Stimulated activated CD8-positive, alpha-beta memory T cell treated with anti-CD3 and anti-CD28 coated beads, Interleukin-7, amount 100 ng/mL, for 24 hours (primary cell): ENCODE results near the gene HTRA2.

Experiments
- DNase-seq: peaks from one replicate; pipeline ENCODE4 v3.0.0-alpha.2; 2020; ENCODE audit warnings: low read depth

The HTRA2 gene

DNA sequence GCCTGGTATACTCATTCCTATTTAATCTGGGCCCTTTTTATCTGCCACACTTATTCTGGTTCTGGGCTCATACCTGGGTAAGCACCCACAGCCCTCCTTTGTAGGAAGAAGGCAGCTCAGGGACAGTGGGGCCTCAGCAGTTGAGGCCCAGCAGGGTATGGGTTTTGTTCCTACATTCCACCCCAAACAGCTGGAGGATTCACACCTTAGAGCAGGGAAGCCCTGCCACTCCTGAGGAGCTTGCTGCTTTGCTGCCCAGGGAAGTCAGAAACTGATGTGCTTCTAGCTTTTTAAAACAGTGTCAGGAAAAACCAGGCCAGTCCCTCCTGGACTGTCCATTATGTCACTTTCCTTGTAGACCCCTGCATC, 29.2 kb upstream of the HTRA2 start:
- no peak for DNase-seq

- no peak for DNase-seq
Observed at GRCh38 chr2:74501335-74502071, 28.2 kb upstream of the HTRA2 start.

DNA sequence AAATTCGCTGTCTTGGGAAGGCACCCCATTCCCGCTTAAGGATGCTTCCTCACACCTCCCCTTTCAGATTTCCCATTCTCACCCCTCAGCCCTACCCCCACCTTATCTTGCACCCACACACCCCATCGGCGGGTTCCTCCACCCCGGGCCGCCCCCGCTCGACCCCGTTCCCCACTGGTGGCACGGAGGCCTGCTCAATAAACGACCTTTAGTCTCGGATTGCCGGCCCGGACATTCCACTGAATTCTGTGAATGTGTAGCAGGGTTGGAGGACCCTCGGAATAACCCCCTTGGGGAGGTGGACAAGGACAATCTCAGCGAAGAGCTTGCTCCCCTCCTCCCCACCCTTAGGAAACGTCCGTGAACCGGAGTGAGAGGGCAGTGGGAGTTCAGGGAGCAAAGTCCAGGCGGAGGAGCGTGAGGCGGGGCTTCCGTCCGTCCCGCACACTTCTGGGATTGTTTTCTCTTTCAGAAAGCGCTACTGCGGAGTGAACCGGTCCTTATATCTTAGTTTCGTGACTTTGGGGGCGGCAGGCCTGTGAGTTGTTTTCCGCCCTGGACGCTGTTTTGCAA, 27.5 kb upstream of the HTRA2 start:
- no peak for DNase-seq

DNA sequence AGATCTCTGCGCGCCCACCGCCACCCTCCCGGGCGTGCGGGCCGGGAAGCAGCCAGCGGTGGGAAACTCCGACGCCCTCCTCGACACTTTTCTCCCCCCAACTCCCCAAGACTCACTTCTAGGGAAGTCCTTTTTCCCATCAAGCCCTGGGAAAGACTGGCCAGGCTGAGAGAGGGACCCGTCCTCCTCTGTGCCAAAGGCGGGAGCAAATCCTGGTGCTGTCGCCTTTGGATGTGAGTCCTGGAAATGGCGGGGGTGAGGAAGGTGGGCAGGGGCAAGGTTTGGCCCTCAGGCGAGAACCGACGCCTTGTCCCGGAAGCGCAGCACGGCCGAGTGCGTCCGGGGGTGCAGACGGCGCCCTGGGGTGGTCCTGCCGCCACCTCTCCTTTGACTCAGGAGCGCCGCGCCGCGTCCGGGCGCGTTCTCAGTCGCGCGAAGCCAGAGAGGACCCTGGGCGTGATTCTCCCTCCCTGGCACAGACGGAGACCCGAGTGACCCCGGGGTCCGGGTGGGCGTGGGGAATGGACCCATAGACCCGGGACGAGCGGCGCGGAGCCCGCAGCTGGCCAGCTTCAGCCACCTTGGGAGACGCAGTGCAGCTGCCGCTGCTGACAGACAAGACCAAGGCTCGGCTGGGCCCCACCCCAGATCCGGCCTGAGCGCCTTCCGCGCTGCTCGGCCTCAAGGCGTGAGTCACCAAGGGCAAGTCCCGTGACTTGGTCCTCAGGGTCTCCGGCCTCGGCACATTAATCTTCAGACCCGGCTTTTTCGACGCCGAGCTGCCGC, 26.8 kb upstream of the HTRA2 start:
- no peak for DNase-seq

- no peak for DNase-seq
Observed at GRCh38 chr2:74503506-74504475, 25.9 kb upstream of the HTRA2 start.

GRCh38 chr2:74504591-74504990, 25.1 kb upstream of the HTRA2 start:
- no peak for DNase-seq

DNA sequence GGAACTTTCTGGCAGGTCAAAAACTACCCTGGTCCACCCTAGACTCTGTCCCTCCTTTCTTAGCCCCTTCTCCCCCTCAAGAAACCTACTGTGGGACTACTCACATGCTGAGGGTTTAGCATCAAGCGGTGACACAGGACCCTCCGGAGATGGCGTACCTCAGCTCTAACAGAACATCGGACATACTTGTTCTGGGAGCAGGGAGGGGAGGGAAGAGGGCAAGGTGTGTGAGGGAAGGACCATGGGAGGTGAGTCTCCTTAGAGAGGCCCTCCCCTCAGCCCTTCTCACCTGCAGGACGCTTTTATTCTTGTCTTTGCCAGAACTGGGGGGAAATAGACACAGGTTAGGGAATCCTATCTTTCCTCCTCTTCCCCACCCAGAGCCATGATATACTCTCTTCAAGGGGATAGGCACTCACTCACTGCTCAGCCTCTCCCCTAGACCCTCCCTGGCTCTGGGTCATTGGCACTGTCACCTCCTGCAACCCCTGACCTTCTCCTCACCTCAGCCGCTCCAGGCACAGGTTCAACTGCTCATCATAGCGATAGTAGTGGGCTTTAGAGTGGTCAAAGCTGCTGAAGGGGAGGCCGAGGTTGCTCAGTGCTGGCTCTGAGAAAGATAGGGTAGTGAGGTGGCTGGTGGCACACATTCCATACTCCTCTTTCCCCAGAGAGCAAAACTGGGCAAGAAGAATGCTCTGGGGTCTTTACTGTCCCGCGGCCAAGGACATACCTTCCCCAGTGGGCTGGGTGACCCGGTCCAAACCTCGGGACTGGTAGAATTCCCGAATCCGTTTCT, 24.1 kb upstream of the HTRA2 start:
- no peak for DNase-seq

DNA sequence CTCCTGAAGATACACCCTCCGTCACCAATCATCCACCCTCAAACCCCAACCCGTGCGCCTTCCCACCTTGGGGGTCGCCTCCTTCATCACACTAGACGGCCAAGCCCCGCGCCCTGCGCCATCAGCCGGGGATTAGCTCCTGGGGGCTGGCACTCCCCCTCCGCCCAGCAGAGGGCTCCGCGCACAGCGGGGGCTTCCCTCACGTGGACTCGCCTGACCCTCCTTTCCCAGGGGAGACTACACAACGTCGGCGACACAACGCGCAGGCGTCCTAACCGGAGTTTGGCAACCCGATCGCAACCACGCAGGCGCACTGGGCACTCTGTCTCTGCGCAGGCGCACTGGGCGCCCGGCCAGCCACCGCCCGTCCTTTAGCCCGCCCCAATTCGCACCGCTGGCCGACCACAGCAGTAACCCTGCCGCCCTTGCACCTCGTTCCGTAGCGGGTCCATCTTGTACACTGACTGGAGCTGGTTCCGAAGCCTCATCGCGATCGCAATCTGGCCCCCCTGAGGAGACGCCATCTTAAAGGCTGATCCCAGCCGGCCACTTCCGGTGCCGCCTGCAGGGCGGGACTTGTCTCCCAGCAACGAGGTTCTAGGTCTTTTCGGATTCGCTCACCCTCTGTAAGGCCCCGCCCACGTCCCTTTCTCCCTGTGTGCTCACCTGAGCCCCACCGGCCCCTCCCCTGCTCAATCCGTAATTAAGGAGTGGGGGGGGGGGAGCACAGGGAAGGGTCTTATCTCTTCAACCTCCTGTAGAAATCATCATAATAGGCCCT, 22.4 kb upstream of the HTRA2 start, which contains the start of gene PCGF1:
Gene PCGF1, minus strand, starts transcription at position 551 of the 781 bp plus-strand sequence. Its CDS starts 27 bp downstream, at position 524.
- DNase-seq: peak; percentile 99

- DNase-seq: no peak
Observed at GRCh38 chr2:74507926-74508520, 21.7 kb upstream of the HTRA2 start.

DNA sequence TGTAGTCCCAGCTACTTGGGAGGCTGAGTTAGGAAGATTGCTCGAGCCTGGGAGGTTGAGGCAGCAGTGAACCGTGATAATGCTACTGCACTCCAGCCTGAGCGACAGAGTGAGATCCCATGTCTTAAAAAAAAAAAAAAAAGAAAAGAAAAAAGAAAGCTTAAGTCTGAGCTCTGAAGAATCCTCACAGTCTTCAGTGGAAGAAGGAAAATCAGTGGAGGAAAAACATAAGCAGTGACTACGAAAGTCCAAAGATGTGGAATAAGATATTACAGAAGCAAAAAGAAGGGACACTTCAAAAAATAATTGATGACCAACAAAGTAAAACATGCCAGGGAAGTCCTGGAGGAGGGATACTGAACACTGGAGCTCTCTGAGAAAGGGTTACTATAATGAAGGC, 19.5 kb upstream of the HTRA2 start:
- no peak for DNase-seq

DNA sequence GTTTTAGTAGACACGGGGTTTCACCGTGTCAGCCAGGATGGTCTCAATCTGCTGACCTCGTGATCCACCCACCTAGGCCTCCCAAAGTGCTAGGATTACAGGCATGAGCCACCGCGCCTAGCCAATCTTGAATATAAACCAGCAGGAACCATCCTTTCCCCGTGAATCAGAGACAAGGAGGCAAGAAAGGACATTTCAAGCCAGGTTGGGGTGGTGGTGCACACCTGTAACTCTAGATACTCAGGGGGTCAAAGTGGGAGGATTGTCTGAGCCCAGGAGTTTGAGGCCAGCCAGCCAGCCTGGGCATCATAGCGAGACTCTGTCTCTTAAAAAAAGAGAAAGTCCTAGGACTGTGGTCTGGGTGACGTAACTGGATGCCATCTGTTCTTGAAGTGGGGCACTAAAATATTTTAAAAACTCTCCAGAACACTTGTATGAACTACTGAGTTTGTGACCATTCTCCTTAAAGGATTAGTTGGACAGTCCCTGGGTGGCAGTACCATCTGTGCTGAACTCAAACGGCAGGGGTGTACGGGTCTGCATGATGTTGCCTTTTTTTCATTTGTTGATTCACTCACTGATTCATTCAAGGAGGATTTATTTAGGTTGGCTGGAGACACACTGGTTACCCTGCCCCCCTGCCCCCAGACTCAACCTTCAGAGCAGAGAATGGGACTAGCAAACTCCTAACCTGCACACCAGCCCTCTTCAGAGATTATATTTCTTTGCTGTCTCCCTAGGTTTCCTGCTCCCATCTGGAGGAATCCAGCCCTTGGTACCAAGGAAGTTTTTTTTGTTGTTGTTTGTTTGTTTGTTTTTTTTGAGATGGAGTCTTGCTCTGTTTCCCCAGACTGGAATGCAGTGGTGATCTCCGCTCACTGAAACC, 18.4 kb upstream of the HTRA2 start:
- no peak for DNase-seq

GRCh38 chr2:74512744-74513604, 16.8 kb upstream of the HTRA2 start:
- DNase-seq: no peak

DNA sequence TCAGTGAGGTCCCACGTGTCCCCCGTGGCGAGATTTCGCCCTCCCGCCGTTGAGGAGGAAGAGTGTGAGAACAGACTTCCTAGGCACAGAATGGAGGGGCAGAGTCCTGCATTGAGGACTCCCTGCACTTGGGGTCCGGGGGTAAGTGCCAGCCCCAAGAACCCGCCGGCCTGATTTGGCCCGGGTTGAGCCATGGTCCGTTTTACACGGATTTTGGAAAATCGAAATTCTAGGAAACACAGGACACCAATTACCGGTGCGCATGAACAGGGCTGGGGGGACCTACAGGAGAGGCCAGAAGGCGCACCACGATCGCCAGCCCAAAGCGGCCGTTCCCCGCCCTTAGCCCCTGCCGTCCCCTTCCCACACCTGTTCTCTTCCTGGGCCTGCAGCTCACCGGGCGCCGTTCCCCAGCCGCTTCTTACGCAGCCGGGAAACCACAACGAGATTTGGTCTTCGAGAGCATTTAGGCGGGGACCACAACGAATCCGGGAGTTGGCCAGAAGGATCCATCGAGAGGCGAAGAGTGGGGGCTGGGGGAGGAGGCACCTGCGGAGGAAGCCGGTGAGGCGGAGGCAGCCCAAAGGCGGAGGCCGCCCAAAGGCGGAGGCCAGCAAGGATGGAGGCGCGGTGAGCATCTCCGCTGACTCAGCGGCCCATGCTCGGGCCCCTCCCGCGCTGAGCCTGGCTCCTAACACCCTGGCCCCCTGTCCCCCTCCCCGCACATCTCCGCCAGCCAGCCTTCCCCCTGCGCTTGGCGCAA, 15.9 kb upstream of the HTRA2 start:
- no peak for DNase-seq

GRCh38 chr2:74514368-74515270, 15.1 kb upstream of the HTRA2 start, which contains the start of gene TLX2:
TLX2 (plus strand) TSS chr2:74514450; CDS start chr2:74514807, 357 bp downstream.
- no peak for DNase-seq

DNA sequence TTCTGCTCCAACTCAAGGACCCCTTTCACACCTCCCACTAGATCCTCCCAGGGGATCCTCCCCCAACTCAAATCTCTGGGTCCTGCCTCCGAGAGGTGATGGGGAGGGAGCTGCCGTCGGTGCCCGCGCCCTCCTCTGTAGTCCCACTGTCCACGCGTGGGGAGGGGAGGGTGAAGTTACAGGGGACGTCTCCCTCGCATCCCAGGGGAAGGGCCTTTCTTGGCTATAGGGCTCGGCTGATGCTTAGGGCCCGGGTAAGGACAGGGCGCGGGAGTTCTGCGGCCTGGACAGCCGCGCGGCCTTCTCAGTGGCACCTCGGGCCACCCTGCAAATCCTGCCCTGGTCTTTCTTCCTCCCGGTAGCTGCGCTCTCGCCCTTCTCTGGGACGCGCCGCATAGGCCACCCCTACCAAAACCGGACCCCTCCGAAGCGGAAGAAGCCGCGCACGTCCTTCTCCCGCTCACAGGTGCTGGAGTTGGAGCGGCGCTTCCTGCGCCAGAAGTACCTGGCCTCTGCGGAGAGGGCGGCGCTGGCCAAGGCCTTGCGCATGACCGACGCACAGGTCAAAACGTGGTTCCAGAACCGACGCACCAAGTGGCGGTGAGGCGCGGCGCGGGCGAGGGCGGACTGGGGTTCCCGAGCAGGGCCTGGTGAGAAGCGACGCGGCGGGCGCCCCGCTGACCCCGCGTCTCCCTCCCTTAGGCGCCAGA, 14.3 kb upstream of the HTRA2 start:
- DNase-seq: no peak
